ENCODE data around the gene UBE3D.

GRCh38 chr6:83044091-83044768 lies 21.4 kb downstream of the UBE3D start:
- TF ChIP-seq POLR2AphosphoS5 (IDR thresholded peaks at IDR 0.05; ENCODE audit: low read depth) (no peak), CTCF (conservative IDR thresholded peaks at IDR 0.05; ENCODE audit: low read depth in 2 of 2) (no peak)
